Measurements from ENCODE around the gene CA12. TPM values are rescaled to one million over a fixed set of nuclear protein-coding genes. Genes with fewer than 3 reads are reported as not detected.

Gene CA12
- total and polyA plus RNA-seq, 2 of the 8 experiments (the other 6 are each of a cell fraction or from before 2014, with no cell fraction given) = 4.7 to 4.9 TPM

DNA sequence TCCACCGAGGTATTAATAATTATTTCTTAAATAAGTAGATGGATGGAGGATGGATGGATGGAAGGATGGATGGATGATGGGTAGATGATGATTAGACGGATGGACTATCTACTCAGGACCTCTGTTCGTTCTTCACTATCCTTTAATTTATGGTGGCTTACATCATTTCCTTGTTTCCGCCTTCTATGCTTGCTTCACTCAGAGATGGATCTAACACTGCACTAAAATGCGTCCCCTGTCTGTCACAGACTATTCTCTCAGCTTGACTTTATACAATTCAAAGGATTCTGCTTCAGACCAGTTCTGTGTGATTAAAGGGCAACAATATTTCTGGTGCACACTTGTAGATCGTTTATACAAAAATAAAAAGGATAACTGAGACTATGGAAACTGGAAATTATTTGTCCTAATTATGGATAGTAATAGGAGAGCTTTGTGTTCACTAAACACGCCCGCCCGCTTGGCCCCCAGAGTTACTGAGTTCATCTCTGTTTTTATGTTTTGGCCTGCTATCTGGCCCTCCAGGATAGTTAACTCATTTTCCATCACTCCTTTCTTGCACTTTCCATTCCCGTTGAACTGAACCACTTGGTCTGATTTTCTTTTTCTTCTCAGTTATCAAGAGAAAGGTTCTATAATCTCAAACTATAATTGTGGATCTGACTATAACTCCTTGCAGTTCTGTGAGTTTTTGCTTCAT is 41.4 kb upstream of the CA12 start (continued):
- no peak for TF ChIP-seq RAD21 (IDR thresholded peaks at IDR 0.05 in 1 of 2, conservative IDR thresholded peaks at IDR 0.05 in 1 of 2; ENCODE audit: low read depth in 2 of 2, low read length in 2 of 2)
- TF ChIP-seq YY1 (IDR thresholded peaks at IDR 0.05; ENCODE audit: low read depth, low read length) = no peak
